GM23338 (cell line): ENCODE results near the gene GUCY1A1. TPM values are rescaled to one million over a fixed set of nuclear protein-coding genes. Genes with fewer than 3 reads are reported as not detected.

Source experiments
- ATAC-seq: fragments of 200-7000 bp; cut with Tn5 transposase; 3 replicates; pipeline ENCODE4 v1.9.1; 2020
- DNase-seq: peaks from one replicate; pipeline ENCODE4 v3.0.0-alpha.2; 2015; ENCODE audit warnings: low spot score
- H2AFZ ChIP-seq: fragments of 200-600 bp; sonication (generic); 2 replicates; pipeline ENCODE4 v1.8.0; 2016; ENCODE audit warnings: antibody characterized with exemption, mild to moderate bottlenecking, moderate library complexity
- H3F3A ChIP-seq: fragments of 200-600 bp; sonication (generic); replicated peaks from 2 replicates; pipeline ENCODE4 v1.8.0; 2017; ENCODE audit warnings: antibody characterized with exemption, mixed run types, low read depth
- H3K27ac ChIP-seq: fragments of 200-600 bp; sonication (generic); 2 replicates; pipeline ENCODE4 v1.6.1; 2016; ENCODE audit warnings: low read depth
- H3K27me3 ChIP-seq: fragments of 200-600 bp; sonication (generic); 2 replicates; pipeline ENCODE4 v1.8.0; 2016; ENCODE audit warnings: mild to moderate bottlenecking, mixed run types, moderate library complexity; ENCODE audit not compliant: insufficient read depth
- H3K36me3 ChIP-seq: fragments of 200-600 bp; sonication (generic); 2 replicates; pipeline ENCODE4 v1.8.0; 2016; ENCODE audit warnings: mild to moderate bottlenecking; ENCODE audit not compliant: insufficient read depth
- H3K4me1 ChIP-seq: fragments of 200-600 bp; sonication (generic); 2 replicates; pipeline ENCODE4 v1.8.0; 2016; ENCODE audit warnings: mild to moderate bottlenecking, moderate library complexity; ENCODE audit not compliant: insufficient read depth
- H3K4me2 ChIP-seq: fragments of 200-600 bp; sonication (generic); 2 replicates; pipeline ENCODE4 v1.7.1; 2017; ENCODE audit warnings: mixed run types
- H3K4me3 ChIP-seq: fragments of 200-600 bp; sonication (generic); 2 replicates; pipeline ENCODE4 v1.6.1; 2016; ENCODE audit warnings: mixed run types
- H3K79me2 ChIP-seq: fragments of 200-600 bp; sonication (generic); replicated peaks from 2 replicates; pipeline ENCODE4 v1.8.0; 2017; ENCODE audit warnings: mild to moderate bottlenecking; ENCODE audit not compliant: insufficient read depth
- H3K9me2 ChIP-seq: fragments of 200-600 bp; sonication (generic); 2 replicates; pipeline ENCODE4 v1.8.0; 2017; ENCODE audit not compliant: insufficient read depth
- H4K20me1 ChIP-seq: fragments of 200-600 bp; sonication (generic); replicated peaks from 2 replicates; pipeline ENCODE4 v1.8.0; 2017; ENCODE audit warnings: mild to moderate bottlenecking; ENCODE audit not compliant: insufficient read depth
- H3K27ac Mint-ChIP-seq: 2 replicates; pipeline ENCODE4 v1.8.0; 2020; ENCODE audit warnings: inconsistent platforms, mild to moderate bottlenecking, moderate library complexity, mixed read lengths
- H3K27me3 Mint-ChIP-seq: 3 replicates; pipeline ENCODE4 v1.8.0; 2022; ENCODE audit warnings: low read depth, mild to moderate bottlenecking, moderate library complexity, mixed read lengths, inconsistent platforms; ENCODE audit not compliant: insufficient read depth, poor library complexity
- H3K36me3 Mint-ChIP-seq: 3 replicates; pipeline ENCODE4 v1.8.0; 2021; ENCODE audit warnings: low read depth, mild to moderate bottlenecking, inconsistent platforms, moderate library complexity, mixed read lengths
- H3K4me1 Mint-ChIP-seq: 3 replicates; pipeline ENCODE4 v1.8.0; 2020; ENCODE audit warnings: mild to moderate bottlenecking, inconsistent platforms, mixed read lengths
- H3K4me3 Mint-ChIP-seq: 3 replicates; pipeline ENCODE4 v1.8.0; 2021; ENCODE audit warnings: moderate library complexity, mild to moderate bottlenecking, inconsistent platforms, mixed read lengths
- H3K9me3 Mint-ChIP-seq: 3 replicates; pipeline ENCODE4 v1.8.0; 2020; ENCODE audit warnings: moderate library complexity, mild to moderate bottlenecking, inconsistent platforms, mixed read lengths
- EZH2phosphoT487 ChIP-seq: fragments of 200-600 bp; sonication (generic); IDR thresholded peaks from one replicate; pipeline ENCODE4 v1.8.1; 2018; ENCODE audit warnings: antibody characterized with exemption; ENCODE audit not compliant: unreplicated experiment
- JUNB ChIP-seq: IDR thresholded peaks from one replicate; pipeline ENCODE4 v1.6.1; 2016; ENCODE audit warnings: antibody characterized with exemption; ENCODE audit not compliant: unreplicated experiment
- POLR2AphosphoS5 ChIP-seq: IDR thresholded peaks from 2 replicates; pipeline ENCODE4 v1.6.1; 2016; ENCODE audit warnings: antibody characterized with exemption, low read depth
- STAT1 ChIP-seq: IDR thresholded peaks from one replicate; pipeline ENCODE4 v1.6.1; 2016; ENCODE audit warnings: antibody characterized with exemption; ENCODE audit not compliant: unreplicated experiment
- ZNF114 ChIP-seq: fragments of 250-450 bp; sonication (Bioruptor Pico); IDR thresholded peaks from 2 replicates; pipeline ENCODE4 v1.5.0; 2020; ENCODE audit warnings: mild to moderate bottlenecking, moderate library complexity
- ZNF331 ChIP-seq: fragments of 250-450 bp; sonication (Bioruptor Pico); IDR thresholded peaks from 2 replicates; pipeline ENCODE4 v1.5.0; 2020; ENCODE audit warnings: low read depth, mild to moderate bottlenecking, moderate library complexity
- polyA plus RNA-seq: library from polyadenylated mRNA; unstranded; fragments of >200 nt; fragmentation: Nextera tagmentation; extraction: Ambion mirVana; gene quantifications from 2 replicates; pipeline ENCODE4 v1.2.1, GENCODE V29; 2016
- total RNA-seq: library from RNA; depleted of rRNA; stranded (reverse); fragments of >200 nt; shearing (Covaris generic); gene quantifications from 2 replicates; pipeline ENCODE4 v1.2.3, GENCODE V29; 2014
- TF ChIP-seq, protein P1 (sequence below): IDR thresholded peaks from one replicate; pipeline ENCODE4 v1.6.1; 2018; ENCODE audit warnings: antibody characterized with exemption; ENCODE audit not compliant: unreplicated experiment
- TF ChIP-seq, protein P2 (sequence below): IDR thresholded peaks from 2 replicates; pipeline ENCODE4 v1.6.1; 2016; ENCODE audit warnings: antibody characterized with exemption
- TF ChIP-seq, protein P3 (sequence below), 2 experiments: fragments of 200-600 bp in 1 of 2; sonication (generic) in 1 of 2; conservative IDR thresholded peaks; 2 replicates each; pipeline versions ENCODE4 v1.5.1 to v1.6.1; 2016 to 2017; ENCODE audit warnings: antibody characterized with exemption in 2 of 2, low read depth in 2 of 2, mild to moderate bottlenecking in 2 of 2, moderate library complexity in 1 of 2
- TF ChIP-seq, protein P4 (sequence below): fragments of 250-450 bp; sonication (Bioruptor Pico); IDR thresholded peaks from 2 replicates; pipeline ENCODE4 v1.5.0; 2020; ENCODE audit warnings: mild to moderate bottlenecking, moderate library complexity

Gene GUCY1A1
- total and polyA plus RNA-seq, 2 experiments from 2014 or later = not detected

DNA sequence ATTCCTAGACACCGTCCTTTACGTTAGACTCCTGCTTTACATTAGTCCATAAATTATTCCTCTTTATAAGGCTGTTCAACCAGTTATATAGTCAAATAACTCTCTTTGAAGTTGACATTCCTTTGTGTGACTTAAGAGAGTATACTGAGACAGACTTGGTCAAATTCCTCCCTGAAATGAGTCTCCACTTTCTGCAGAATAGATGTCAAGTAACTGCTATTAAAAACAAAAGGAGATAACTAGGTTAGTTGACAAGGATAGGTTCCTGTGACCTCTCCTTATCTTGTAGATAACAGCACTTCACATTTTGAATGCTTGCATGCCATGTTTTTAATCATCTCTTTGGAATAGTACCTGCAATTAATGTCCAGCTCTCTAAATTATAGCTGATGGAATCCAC is 5.7 kb downstream of the GUCY1A1 start:
- H3K4me3 ChIP-seq = no peak overlapping the region
- Mint-ChIP-seq H3K36me3 (no peaks in the 10 kb centered on the region), H3K27me3 (peaks cover 26% of the 10 kb centered on the region), H3K4me1 (peaks cover 11% of the 10 kb centered on the region), H3K9me3 (no peaks in the 10 kb centered on the region), H3K4me3 (no peak overlapping the region), H3K27ac (no peak overlapping the region)
- no peak overlapping the region for H3K4me2 ChIP-seq
- H3F3A ChIP-seq = no peaks in the 10 kb centered on the region
- TF ChIP-seq EZH2phosphoT487 (no peak), ZNF114 (no peak), STAT1 (no peak), JUNB (no peak), ZNF331 (CRISPR knock-in tag) (no peak), POLR2AphosphoS5 (no peak)
- TF ChIP-seq, protein P1, sequence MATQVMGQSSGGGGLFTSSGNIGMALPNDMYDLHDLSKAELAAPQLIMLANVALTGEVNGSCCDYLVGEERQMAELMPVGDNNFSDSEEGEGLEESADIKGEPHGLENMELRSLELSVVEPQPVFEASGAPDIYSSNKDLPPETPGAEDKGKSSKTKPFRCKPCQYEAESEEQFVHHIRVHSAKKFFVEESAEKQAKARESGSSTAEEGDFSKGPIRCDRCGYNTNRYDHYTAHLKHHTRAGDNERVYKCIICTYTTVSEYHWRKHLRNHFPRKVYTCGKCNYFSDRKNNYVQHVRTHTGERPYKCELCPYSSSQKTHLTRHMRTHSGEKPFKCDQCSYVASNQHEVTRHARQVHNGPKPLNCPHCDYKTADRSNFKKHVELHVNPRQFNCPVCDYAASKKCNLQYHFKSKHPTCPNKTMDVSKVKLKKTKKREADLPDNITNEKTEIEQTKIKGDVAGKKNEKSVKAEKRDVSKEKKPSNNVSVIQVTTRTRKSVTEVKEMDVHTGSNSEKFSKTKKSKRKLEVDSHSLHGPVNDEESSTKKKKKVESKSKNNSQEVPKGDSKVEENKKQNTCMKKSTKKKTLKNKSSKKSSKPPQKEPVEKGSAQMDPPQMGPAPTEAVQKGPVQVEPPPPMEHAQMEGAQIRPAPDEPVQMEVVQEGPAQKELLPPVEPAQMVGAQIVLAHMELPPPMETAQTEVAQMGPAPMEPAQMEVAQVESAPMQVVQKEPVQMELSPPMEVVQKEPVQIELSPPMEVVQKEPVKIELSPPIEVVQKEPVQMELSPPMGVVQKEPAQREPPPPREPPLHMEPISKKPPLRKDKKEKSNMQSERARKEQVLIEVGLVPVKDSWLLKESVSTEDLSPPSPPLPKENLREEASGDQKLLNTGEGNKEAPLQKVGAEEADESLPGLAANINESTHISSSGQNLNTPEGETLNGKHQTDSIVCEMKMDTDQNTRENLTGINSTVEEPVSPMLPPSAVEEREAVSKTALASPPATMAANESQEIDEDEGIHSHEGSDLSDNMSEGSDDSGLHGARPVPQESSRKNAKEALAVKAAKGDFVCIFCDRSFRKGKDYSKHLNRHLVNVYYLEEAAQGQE = no peak
- TF ChIP-seq, protein P2, sequence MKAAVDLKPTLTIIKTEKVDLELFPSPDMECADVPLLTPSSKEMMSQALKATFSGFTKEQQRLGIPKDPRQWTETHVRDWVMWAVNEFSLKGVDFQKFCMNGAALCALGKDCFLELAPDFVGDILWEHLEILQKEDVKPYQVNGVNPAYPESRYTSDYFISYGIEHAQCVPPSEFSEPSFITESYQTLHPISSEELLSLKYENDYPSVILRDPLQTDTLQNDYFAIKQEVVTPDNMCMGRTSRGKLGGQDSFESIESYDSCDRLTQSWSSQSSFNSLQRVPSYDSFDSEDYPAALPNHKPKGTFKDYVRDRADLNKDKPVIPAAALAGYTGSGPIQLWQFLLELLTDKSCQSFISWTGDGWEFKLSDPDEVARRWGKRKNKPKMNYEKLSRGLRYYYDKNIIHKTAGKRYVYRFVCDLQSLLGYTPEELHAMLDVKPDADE = no peak
- TF ChIP-seq, protein P3, sequence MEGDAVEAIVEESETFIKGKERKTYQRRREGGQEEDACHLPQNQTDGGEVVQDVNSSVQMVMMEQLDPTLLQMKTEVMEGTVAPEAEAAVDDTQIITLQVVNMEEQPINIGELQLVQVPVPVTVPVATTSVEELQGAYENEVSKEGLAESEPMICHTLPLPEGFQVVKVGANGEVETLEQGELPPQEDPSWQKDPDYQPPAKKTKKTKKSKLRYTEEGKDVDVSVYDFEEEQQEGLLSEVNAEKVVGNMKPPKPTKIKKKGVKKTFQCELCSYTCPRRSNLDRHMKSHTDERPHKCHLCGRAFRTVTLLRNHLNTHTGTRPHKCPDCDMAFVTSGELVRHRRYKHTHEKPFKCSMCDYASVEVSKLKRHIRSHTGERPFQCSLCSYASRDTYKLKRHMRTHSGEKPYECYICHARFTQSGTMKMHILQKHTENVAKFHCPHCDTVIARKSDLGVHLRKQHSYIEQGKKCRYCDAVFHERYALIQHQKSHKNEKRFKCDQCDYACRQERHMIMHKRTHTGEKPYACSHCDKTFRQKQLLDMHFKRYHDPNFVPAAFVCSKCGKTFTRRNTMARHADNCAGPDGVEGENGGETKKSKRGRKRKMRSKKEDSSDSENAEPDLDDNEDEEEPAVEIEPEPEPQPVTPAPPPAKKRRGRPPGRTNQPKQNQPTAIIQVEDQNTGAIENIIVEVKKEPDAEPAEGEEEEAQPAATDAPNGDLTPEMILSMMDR (conservative IDR thresholded peaks at IDR 0.05; ENCODE audit: low read depth in 2 of 2) = no peak
- TF ChIP-seq, protein P4, sequence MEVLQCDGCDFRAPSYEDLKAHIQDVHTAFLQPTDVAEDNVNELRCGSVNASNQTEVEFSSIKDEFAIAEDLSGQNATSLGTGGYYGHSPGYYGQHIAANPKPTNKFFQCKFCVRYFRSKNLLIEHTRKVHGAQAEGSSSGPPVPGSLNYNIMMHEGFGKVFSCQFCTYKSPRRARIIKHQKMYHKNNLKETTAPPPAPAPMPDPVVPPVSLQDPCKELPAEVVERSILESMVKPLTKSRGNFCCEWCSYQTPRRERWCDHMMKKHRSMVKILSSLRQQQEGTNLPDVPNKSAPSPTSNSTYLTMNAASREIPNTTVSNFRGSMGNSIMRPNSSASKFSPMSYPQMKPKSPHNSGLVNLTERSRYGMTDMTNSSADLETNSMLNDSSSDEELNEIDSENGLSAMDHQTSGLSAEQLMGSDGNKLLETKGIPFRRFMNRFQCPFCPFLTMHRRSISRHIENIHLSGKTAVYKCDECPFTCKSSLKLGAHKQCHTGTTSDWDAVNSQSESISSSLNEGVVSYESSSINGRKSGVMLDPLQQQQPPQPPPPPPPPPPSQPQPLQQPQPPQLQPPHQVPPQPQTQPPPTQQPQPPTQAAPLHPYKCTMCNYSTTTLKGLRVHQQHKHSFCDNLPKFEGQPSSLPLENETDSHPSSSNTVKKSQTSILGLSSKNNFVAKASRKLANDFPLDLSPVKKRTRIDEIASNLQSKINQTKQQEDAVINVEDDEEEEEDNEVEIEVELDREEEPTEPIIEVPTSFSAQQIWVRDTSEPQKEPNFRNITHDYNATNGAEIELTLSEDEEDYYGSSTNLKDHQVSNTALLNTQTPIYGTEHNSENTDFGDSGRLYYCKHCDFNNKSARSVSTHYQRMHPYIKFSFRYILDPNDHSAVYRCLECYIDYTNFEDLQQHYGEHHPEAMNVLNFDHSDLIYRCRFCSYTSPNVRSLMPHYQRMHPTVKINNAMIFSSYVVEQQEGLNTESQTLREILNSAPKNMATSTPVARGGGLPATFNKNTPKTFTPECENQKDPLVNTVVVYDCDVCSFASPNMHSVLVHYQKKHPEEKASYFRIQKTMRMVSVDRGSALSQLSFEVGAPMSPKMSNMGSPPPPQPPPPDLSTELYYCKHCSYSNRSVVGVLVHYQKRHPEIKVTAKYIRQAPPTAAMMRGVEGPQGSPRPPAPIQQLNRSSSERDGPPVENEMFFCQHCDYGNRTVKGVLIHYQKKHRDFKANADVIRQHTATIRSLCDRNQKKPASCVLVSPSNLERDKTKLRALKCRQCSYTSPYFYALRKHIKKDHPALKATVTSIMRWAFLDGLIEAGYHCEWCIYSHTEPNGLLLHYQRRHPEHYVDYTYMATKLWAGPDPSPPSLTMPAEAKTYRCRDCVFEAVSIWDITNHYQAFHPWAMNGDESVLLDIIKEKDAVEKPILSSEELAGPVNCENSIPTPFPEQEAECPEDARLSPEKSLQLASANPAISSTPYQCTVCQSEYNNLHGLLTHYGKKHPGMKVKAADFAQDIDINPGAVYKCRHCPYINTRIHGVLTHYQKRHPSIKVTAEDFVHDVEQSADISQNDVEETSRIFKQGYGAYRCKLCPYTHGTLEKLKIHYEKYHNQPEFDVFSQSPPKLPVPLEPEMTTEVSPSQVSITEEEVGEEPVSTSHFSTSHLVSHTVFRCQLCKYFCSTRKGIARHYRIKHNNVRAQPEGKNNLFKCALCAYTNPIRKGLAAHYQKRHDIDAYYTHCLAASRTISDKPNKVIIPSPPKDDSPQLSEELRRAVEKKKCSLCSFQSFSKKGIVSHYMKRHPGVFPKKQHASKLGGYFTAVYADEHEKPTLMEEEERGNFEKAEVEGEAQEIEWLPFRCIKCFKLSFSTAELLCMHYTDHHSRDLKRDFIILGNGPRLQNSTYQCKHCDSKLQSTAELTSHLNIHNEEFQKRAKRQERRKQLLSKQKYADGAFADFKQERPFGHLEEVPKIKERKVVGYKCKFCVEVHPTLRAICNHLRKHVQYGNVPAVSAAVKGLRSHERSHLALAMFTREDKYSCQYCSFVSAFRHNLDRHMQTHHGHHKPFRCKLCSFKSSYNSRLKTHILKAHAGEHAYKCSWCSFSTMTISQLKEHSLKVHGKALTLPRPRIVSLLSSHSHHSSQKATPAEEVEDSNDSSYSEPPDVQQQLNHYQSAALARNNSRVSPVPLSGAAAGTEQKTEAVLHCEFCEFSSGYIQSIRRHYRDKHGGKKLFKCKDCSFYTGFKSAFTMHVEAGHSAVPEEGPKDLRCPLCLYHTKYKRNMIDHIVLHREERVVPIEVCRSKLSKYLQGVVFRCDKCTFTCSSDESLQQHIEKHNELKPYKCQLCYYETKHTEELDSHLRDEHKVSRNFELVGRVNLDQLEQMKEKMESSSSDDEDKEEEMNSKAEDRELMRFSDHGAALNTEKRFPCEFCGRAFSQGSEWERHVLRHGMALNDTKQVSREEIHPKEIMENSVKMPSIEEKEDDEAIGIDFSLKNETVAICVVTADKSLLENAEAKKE (CRISPR knock-in tag) = no peak
- no peaks in the 10 kb centered on the region for H3K9me2 ChIP-seq
- H3K79me2 ChIP-seq = no peaks in the 10 kb centered on the region
- H4K20me1 ChIP-seq = no peaks in the 10 kb centered on the region; the same call in 1 of the 2 replicates
- no peaks in the 10 kb centered on the region for H3K4me1 ChIP-seq
- DNase-seq (no peak), ATAC-seq (no peak)
- no peak overlapping the region for H3K27ac ChIP-seq
- H2AFZ ChIP-seq = no peak overlapping the region
- H3K27me3 ChIP-seq = peaks cover 54% of the 10 kb centered on the region
- H3K36me3 ChIP-seq = no peaks in the 10 kb centered on the region
